Measurements from ENCODE around the gene EEF1G. TPM values are rescaled to one million over a fixed set of nuclear protein-coding genes. Genes with fewer than 3 reads are reported as not detected.
A peak's percentile ranks its signal among the peaks of the same experiment; 100 is the strongest.

EEF1G gene
- total and polyA plus RNA-seq, 9 of the 15 experiments (the other 6 are each of a cell fraction or from before 2014, with no cell fraction given): 985 to 2,349 (median 2,035) TPM

- in situ Hi-C loops (cut with MboI) (no loop called here), intact Hi-C loops (cut with micrococcal nuclease) (no loop called here)
- CTCF ChIA-PET (ENCODE audit: low intra/inter-chr PET ratio): no interaction called here
- no peak for TF ChIP-seq ERF (CRISPR knock-in tag; IDR thresholded peaks at IDR 0.05)
- 0 out of 2 replicates have a peak, but pooled peaks have one; percentile 25 for TF ChIP-seq RBFOX2 (IDR thresholded peaks at IDR 0.05; ENCODE audit: low read depth, low read length)
- Histone ChIP-seq H3K79me2 (ENCODE audit: control insufficient read depth, insufficient read depth, low read length) (peaks cover 19% of the 10 kb centered on the region), H3K36me3 (ENCODE audit: control insufficient read depth, insufficient read depth, low read length) (peaks cover 71% of the 10 kb centered on the region), H2AFZ (ENCODE audit: low read depth, low read length) (no peak overlapping the region), H3K4me3 (no peak overlapping the region), H3K27me3 (ENCODE audit: control insufficient read depth in 2 of 2, insufficient read depth in 2 of 2, low read length in 2 of 2) (no peaks in the 10 kb centered on the region), H3K9me3 (replicated peaks; ENCODE audit: control insufficient read depth, insufficient read depth, low read depth, low read length) (no peaks in the 10 kb centered on the region; the same call in 1 of the 2 replicates), H3K9me1 (ENCODE audit: control insufficient read depth, insufficient read depth, low read length) (no peaks in the 10 kb centered on the region), H3K4me1 (replicated peaks in 1 of 2; ENCODE audit: control insufficient read depth in 2 of 2, insufficient read depth in 2 of 2, low read length in 2 of 2) (peaks cover 4 to 30% of the 10 kb centered on the region in 2 experiments; a peak in 3 of 5 replicates), H3K9ac (ENCODE audit: insufficient read depth in 1 of 2, low read depth in 2 of 2, low read length in 2 of 2) (peak overlapping the region in 1 of 2 experiments; percentile 75; a peak in 2 of 4 replicates), H4K20me1 (replicated peaks; ENCODE audit: control insufficient read depth, insufficient read depth, low read length) (no peaks in the 10 kb centered on the region), H3K27ac (ENCODE audit: extremely low read depth, low read depth, low read length) (no peak overlapping the region), H3K4me2 (ENCODE audit: insufficient read depth, low read length) (no peak overlapping the region)
- BruUV-seq (replicated peaks): no TSS peak
- WGBS (ENCODE audit: insufficient coverage, low coverage, missing lambda C conversion rate): 98% methylated on average over 5 of the region's 11 CpGs
- DNase-seq (ENCODE audit: extremely low read depth in 1 of 4, low spot score in 3 of 4): no peak
- ATAC-seq: no peak
- no peak for FAIRE-seq
- POLR2A ChIA-PET: interaction anchor here (0.7 kb wide), 1 partner anchor 13 kb away, joined by 4 read pairs; the partner anchor contains the start of gene TUT1
Measured at GRCh38 chr11:62578541-62578940, 4.8 kb upstream of the EEF1G start.

- 88% methylated on average over 11 of the region's 12 CpGs for WGBS (ENCODE audit: insufficient coverage, low coverage, missing lambda C conversion rate)
- POLR2A ChIA-PET: interaction anchor here (1.0 to 2.0 kb wide), 4 partner anchors 12 to 194 kb away, joined by 3 to 17 read pairs (median 5); partner anchors contain the start of genes C11orf98, CSKMT and TUT1
- ATAC-seq: no peak
- H3K4me2 ChIP-seq (ENCODE audit: insufficient read depth, low read length): no peak overlapping the region
- TF ChIP-seq ZC3H8 (IDR thresholded peaks at IDR 0.05) (no peak), MEF2D (tag; conservative IDR thresholded peaks at IDR 0.05; ENCODE audit: low read depth) (no peak), DPF2 (IDR thresholded peaks at IDR 0.05) (no peak), TAF7 (tag; IDR thresholded peaks at IDR 0.05) (no peak), PREB (CRISPR knock-in tag; IDR thresholded peaks at IDR 0.05) (no peak), BRCA1 (IDR thresholded peaks at IDR 0.05) (no peak), BRCA1 (CRISPR knock-in tag; IDR thresholded peaks at IDR 0.05) (no peak)
- peak overlapping the region in 1 of 2 experiments; percentile 82; a peak in 2 of 4 replicates for H3K9ac ChIP-seq (ENCODE audit: insufficient read depth in 1 of 2, low read depth in 2 of 2, low read length in 2 of 2)
- H3K9me3 ChIP-seq (replicated peaks; ENCODE audit: control insufficient read depth, insufficient read depth, low read depth, low read length): no peaks in the 10 kb centered on the region
- intact Hi-C loops (cut with micrococcal nuclease): no loop called here
- no peak overlapping the region for H3K4me3 ChIP-seq
- CTCF ChIA-PET (ENCODE audit: low intra/inter-chr PET ratio): no interaction called here
- no peak overlapping the region; the same call in 2 of the 3 replicates for H3K27ac ChIP-seq (ENCODE audit: extremely low read depth, low read depth, low read length)
- no peak overlapping the region for H2AFZ ChIP-seq (ENCODE audit: low read depth, low read length)
- no TSS peak for BruUV-seq (replicated peaks)
- in situ Hi-C loops (cut with MboI): no loop called here
- peaks cover 75% of the 10 kb centered on the region for H3K36me3 ChIP-seq (ENCODE audit: control insufficient read depth, insufficient read depth, low read length)
- H4K20me1 ChIP-seq (replicated peaks; ENCODE audit: control insufficient read depth, insufficient read depth, low read length): peaks cover 3% of the 10 kb centered on the region; the same call in 1 of the 2 replicates
- no peak for DNase-seq (ENCODE audit: extremely low read depth in 1 of 4, low spot score in 3 of 4)
- peaks cover 8 to 31% of the 10 kb centered on the region in 2 experiments; a peak in 4 of 5 replicates for H3K4me1 ChIP-seq (replicated peaks in 1 of 2; ENCODE audit: control insufficient read depth in 2 of 2, insufficient read depth in 2 of 2, low read length in 2 of 2)
- no peak for FAIRE-seq
- no peaks in the 10 kb centered on the region for H3K27me3 ChIP-seq (ENCODE audit: control insufficient read depth in 2 of 2, insufficient read depth in 2 of 2, low read length in 2 of 2)
- peaks cover 31% of the 10 kb centered on the region for H3K79me2 ChIP-seq (ENCODE audit: control insufficient read depth, insufficient read depth, low read length)
- H3K9me1 ChIP-seq (ENCODE audit: control insufficient read depth, insufficient read depth, low read length): no peaks in the 10 kb centered on the region
Measured at GRCh38 chr11:62577046-62577714, 3.5 kb upstream of the EEF1G start.

All from K562 (cell line).